KOPT-K1 (cell line): ENCODE measurements around the gene AKR1D1.
"Not testable (repeated sequence)": the region's sequence is repeated elsewhere in the genome, so short reads cannot be mapped to it uniquely, and the experiment has no call there.

Experiments
- H3K27ac ChIP-seq: fragments of 200-600 bp; sonication (generic); 2 replicates; pipeline ENCODE4 v1.5.1; 2016; ENCODE audit warnings: antibody characterized with exemption, mild to moderate bottlenecking, low read depth, low read length; ENCODE audit not compliant: poor library complexity, severe bottlenecking
- H3K36me3 ChIP-seq: fragments of 200-600 bp; sonication (generic); 2 replicates; pipeline ENCODE4 v1.5.1; 2017; ENCODE audit warnings: antibody characterized with exemption, mild to moderate bottlenecking, low read length, moderate library complexity; ENCODE audit not compliant: insufficient read depth
- H3K9me3 ChIP-seq: fragments of 200-600 bp; sonication (generic); 2 replicates; pipeline ENCODE4 v1.5.1; 2017; ENCODE audit warnings: antibody characterized with exemption, low read length, mild to moderate bottlenecking; ENCODE audit not compliant: insufficient read depth, poor library complexity, severe bottlenecking

Gene AKR1D1

GRCh38 chr7:138055698-138056097 is 20.6 kb upstream of the AKR1D1 start:
- H3K36me3 ChIP-seq, result not testable (repeated sequence)

GRCh38 chr7:138063400-138063799 is 12.9 kb upstream of the AKR1D1 start:
- H3K9me3 ChIP-seq, result no peaks in the 10 kb centered on the region
- H3K36me3 ChIP-seq, result no peaks in the 10 kb centered on the region
- H3K27ac ChIP-seq, result no peak overlapping the region

More at GRCh38 chr7:138055698-138056097, 20.6 kb upstream of the AKR1D1 start:
- not testable (repeated sequence) for H3K27ac ChIP-seq, H3K9me3 ChIP-seq

DNA sequence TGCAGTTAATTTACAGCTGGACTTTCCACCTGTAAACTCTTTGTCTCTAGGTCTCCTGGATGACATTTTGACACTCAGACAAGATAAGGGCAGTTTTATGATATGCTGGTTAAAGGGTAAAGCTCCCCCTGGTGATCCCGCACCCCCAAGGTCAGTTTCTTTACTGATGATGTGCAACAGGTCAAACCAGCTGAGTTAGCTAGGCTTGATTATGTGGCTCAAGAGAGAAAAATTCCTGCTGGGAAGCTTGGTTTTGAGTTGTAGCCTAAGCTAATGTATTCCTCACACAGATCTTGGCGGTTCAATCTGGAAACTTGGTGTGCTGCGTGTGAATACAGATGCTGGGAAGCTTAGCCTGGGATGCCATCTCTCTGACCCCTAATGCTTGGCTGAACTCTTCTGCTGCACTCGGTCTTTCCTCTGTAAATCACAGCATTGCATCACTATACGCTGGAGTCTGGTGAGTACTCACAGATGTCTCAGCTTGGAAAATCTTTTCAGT is 11.4 kb upstream of the AKR1D1 start:
- H3K27ac ChIP-seq, result no peak overlapping the region
- no peaks in the 10 kb centered on the region for H3K9me3 ChIP-seq
- no peaks in the 10 kb centered on the region for H3K36me3 ChIP-seq

- Histone ChIP-seq H3K27ac (no peak overlapping the region), H3K36me3 (no peaks in the 10 kb centered on the region), H3K9me3 (no peaks in the 10 kb centered on the region)
Observed at GRCh38 chr7:138065827-138066226, 10.4 kb upstream of the AKR1D1 start.

- Histone ChIP-seq H3K27ac (no peak overlapping the region), H3K9me3 (no peaks in the 10 kb centered on the region), H3K36me3 (no peaks in the 10 kb centered on the region)
Observed at GRCh38 chr7:138066954-138067394, 9.3 kb upstream of the AKR1D1 start.

DNA sequence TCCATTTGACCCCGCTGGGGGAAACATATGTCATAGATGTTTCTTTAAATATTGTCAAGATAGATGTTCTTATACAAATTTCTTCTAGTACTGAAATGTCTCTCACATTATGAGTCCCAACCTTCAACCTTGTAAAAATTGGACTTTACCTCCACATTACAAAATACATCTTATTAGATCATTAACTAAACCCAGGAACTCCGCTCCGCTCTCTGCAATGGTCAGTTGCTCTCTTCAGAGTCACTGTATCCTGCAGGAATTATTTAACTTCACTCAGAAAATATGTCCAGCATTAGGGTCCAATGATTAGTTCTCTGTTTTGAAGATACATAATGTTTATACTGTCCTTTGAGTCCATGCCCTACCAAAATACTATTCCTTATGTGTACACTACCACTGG is 8.5 kb upstream of the AKR1D1 start:
- Histone ChIP-seq H3K36me3 (no peaks in the 10 kb centered on the region), H3K27ac (no peak overlapping the region), H3K9me3 (no peaks in the 10 kb centered on the region)

- Histone ChIP-seq H3K36me3 (no peaks in the 10 kb centered on the region), H3K27ac (no peak overlapping the region), H3K9me3 (peaks cover 3% of the 10 kb centered on the region)
Observed at GRCh38 chr7:138070908-138071307, 5.4 kb upstream of the AKR1D1 start.

DNA sequence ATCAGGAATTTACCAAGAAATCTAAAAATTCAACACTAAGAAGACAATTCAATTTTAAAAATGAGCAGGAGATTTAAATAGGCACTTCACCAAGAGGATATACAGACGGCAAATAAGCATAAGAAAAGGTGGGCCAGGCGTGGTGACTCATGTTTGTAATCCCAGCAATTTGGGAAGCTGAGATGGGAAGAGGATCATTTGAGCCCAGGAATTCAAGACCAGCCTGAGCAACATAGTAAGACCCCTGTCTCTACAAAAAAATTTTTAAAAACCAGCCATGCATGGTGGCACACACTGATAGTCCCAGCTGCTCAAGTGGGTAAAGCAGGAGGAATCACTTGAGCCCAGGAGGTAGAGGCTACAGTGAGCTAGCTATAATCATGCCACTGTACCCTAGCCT is 3.5 kb upstream of the AKR1D1 start:
- H3K27ac ChIP-seq, result no peak overlapping the region
- peaks cover 8% of the 10 kb centered on the region for H3K9me3 ChIP-seq
- no peaks in the 10 kb centered on the region for H3K36me3 ChIP-seq

DNA sequence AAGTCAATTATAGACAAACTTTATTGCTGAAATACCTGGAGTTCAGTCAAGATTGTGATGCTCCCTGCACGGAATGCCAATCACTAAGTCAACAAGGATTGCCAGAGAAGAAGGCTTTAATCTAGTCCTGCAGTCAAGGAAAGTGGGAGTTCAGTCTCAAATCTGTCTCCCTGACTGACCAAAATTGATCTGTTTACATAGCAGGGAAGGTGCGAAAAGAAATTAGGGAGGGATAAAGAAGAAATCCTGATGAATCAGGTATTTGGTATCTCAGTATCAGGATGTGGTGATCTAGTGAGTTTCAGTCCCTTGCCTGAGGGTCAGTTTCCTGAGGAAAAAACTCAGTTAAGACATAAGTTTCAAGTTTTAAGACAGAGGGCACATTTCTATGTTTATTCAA is 2.1 kb upstream of the AKR1D1 start:
- H3K9me3 ChIP-seq, result peaks cover 8% of the 10 kb centered on the region
- H3K36me3 ChIP-seq, result no peaks in the 10 kb centered on the region
- no peak overlapping the region for H3K27ac ChIP-seq

DNA sequence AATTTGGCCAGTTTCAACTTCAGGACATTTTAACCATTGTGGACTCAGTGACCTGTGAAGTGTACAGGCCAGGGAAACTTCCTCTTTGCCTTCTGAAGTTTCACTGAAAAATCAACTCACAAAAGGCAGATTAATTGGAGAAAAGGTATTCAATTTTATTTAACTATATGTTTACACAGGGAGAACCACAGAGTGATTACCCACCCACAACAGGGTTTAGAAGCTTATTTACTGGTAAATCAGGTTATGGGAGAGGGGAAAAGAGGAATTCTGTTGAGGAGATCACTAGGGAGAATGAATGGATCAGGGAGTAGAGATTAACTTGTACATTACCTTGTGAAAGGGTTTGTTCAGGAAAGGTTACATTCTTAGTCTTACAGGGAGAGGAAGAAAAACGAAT is 1.7 kb upstream of the AKR1D1 start:
- H3K27ac ChIP-seq, result no peak overlapping the region
- H3K9me3 ChIP-seq, result peaks cover 8% of the 10 kb centered on the region
- no peaks in the 10 kb centered on the region for H3K36me3 ChIP-seq

DNA sequence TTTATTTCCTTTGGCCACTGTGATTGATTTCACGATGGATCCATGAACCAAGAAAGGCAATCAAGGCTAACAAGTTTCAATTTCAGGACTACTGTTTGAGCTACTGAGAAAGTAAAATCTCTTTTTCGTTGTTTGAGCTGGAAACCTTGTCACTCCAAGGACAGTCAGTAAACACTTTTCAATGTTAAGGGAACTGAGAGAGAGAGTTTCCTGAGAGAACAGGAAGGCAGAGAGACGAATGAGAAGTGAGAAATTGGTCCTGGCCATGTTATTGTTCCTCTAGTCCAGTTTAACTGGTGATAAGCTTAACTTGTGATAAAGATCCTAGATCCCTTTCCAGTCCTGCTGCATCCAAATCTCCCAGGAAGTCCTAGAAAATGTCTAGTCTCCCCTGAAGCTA is 909 bp upstream of the AKR1D1 start:
- no peaks in the 10 kb centered on the region for H3K36me3 ChIP-seq

GRCh38 chr7:138075786-138076185 is 473 bp upstream of the AKR1D1 start:
- H3K27ac ChIP-seq, H3K36me3 ChIP-seq, H3K9me3 ChIP-seq: not testable (repeated sequence)

More for the DNA sequence above, 909 bp upstream of the AKR1D1 start:
- H3K9me3 ChIP-seq, result peaks cover 8% of the 10 kb centered on the region
- H3K27ac ChIP-seq, result no peak overlapping the region

- H3K9me3 ChIP-seq, result peaks cover 8% of the 10 kb centered on the region
- no peaks in the 10 kb centered on the region for H3K36me3 ChIP-seq
- H3K27ac ChIP-seq, result no peak overlapping the region
Observed at GRCh38 chr7:138077809-138078208, 1.6 kb downstream of the AKR1D1 start.

GRCh38 chr7:138079137-138079536 is 2.9 kb downstream of the AKR1D1 start:
- peaks cover 8% of the 10 kb centered on the region for H3K9me3 ChIP-seq
- no peak overlapping the region for H3K27ac ChIP-seq
- H3K36me3 ChIP-seq, result no peaks in the 10 kb centered on the region

DNA sequence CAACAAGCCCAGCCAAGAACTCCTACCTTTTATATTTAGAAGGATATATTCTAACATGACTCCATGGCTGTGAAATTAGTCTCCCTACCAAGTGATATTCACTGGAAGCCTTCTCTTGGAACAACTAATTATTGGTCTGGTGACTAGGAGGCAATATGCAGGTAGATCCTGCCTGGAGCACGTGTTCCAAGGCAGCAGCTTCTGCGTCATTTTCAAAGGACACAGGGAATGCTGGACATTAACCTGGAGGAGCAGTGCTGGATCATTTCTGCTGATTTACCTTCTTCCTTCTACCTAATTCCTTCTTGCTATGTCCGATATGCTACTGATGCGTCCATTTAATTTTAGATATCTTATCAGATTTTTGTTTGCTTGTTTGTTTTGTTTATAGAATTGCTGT is 5.6 kb downstream of the AKR1D1 start:
- H3K27ac ChIP-seq, result no peak overlapping the region
- H3K36me3 ChIP-seq, result no peaks in the 10 kb centered on the region
- H3K9me3 ChIP-seq, result no peaks in the 10 kb centered on the region

GRCh38 chr7:138083859-138084258 is 7.6 kb downstream of the AKR1D1 start:
- H3K27ac ChIP-seq, result no peak overlapping the region
- H3K9me3 ChIP-seq, result no peaks in the 10 kb centered on the region
- no peaks in the 10 kb centered on the region for H3K36me3 ChIP-seq
